GM12872 (cell line): ENCODE measurements around the gene MEF2B.
A peak's percentile ranks its signal among the peaks of the same experiment; 100 is the strongest.

Experiments used
- TF ChIP-seq, protein P1 (sequence below): IDR thresholded peaks from 3 replicates; pipeline ENCODE4 v1.5.1; 2011; ENCODE audit warnings: low read depth, mild to moderate bottlenecking, low read length, moderate library complexity; ENCODE audit not compliant: insufficient read depth

MEF2B gene

DNA sequence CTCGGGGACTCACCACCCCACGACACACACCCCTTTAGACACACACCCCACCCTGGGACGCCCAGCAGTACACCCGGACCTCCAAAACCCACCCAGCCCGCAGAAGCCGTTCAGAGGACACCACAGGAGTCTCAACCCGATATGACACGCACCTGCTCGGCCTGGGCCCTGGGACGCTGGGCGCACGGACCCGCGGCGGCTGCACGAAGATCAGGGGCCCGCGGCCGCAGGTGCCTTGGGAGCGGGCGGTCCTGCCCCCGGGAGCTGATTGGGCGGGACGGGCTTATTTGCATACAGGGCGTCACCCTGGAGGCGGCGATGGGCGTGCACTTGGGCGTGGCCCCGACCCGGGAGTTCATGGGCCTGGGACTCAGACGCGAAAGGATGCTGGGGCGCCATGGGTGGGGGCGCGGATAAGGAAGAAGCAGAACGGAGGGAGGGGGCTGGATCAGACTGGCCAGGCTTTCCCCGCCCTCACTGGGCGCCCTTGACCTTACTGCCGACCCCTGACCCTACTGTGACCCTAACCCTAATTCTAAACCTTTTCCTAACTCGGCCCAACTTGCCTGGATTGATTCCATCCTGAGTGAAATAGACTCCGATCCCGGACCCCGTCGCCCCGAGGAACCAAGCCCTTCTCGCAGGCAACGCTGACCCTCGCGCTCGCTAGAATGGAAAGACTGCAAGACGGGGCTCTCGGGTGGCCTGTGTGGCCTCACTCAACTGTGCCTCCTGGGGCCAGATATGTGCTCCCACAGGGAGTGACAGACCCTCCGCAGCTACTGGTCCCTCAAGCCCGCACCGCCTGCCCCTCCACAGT, at the start of gene MEF2B:
Gene MEF2B, minus strand, starts transcription at position 211 of the 820 bp plus-strand sequence. CDS start 19,528 bp downstream, outside the sequence.
- TF ChIP-seq, protein P1, sequence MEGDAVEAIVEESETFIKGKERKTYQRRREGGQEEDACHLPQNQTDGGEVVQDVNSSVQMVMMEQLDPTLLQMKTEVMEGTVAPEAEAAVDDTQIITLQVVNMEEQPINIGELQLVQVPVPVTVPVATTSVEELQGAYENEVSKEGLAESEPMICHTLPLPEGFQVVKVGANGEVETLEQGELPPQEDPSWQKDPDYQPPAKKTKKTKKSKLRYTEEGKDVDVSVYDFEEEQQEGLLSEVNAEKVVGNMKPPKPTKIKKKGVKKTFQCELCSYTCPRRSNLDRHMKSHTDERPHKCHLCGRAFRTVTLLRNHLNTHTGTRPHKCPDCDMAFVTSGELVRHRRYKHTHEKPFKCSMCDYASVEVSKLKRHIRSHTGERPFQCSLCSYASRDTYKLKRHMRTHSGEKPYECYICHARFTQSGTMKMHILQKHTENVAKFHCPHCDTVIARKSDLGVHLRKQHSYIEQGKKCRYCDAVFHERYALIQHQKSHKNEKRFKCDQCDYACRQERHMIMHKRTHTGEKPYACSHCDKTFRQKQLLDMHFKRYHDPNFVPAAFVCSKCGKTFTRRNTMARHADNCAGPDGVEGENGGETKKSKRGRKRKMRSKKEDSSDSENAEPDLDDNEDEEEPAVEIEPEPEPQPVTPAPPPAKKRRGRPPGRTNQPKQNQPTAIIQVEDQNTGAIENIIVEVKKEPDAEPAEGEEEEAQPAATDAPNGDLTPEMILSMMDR, result no peak

DNA sequence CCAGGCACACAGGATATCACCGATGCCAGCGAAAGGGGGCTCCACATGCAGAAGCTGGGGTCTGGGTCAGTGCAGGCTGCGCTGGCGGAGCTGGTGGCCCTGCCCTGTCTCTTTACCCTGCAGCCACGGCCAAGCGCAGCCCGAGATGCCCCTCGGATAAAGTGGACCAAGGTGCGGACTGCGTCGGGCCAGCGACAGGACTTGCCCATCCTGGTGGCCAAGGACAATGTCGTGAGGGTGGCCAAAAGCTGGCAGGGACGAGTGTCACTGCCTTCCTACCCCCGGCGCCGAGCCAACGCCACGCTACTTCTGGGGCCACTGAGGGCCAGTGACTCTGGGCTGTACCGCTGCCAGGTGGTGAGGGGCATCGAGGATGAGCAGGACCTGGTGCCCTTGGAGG, 48.8 kb upstream of the MEF2B start:
- TF ChIP-seq, protein P1, result no peak

DNA sequence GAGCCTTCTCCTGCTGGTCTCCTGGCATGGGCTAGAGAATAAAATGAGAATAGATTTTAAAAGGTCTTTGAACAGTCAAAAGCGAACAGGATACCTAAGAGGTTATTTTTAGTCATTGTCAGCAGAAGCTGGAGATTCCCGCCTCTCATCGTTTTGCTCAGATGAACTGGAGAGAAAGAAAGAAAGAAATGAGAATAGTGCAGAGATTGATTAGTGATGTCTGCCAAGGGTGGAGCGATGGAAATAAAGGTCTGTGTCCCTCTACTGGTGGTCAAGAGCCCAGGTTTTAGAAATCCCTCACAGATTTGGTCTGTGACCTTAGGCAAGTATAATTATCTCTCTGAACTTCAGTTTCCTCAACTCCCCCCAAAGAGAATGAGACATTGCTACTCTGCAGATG, 47.0 kb upstream of the MEF2B start:
- TF ChIP-seq, protein P1, result peak; percentile 22; the same call in 1 of the 3 replicates

DNA sequence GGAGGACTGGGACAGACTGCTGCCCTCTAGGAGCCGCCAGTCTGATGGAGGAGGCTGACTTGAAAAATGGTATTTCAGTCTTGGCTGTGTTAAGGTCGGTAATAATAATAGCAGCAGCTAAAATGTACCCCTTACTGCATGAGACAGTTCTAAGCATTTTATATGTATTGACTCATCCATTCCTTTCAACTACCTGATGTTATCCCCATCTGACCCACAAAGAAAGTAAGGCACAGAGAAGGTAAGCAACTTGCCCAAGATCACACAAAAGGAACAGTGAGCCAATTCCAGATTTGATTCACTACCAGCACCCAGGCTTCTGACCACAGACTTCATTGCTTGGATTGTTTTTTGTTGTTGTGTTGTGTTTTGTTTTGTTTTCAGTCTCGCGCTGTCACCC, 45.7 kb upstream of the MEF2B start:
- TF ChIP-seq, protein P1, result no peak

DNA sequence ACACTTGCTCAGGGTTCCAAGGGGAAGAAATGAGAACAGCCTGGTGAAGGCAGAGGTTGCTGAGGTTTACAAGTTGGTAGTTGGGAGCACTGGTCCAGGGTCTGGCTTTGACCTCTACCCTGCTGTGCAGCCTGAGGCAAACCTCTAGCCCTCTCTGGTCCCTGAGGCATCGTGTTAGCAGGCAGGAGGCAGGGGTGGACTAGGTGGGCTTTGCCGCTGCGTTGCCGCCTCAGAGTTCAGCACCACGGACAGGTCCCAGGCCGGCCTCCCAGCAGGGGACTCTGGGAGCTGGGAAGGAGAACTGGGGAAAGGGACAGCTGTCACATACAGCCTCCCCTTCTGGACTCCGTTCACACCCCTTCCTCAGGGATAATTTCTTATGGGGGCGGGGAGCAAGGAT, 44.8 kb upstream of the MEF2B start:
- TF ChIP-seq, protein P1, result no peak

DNA sequence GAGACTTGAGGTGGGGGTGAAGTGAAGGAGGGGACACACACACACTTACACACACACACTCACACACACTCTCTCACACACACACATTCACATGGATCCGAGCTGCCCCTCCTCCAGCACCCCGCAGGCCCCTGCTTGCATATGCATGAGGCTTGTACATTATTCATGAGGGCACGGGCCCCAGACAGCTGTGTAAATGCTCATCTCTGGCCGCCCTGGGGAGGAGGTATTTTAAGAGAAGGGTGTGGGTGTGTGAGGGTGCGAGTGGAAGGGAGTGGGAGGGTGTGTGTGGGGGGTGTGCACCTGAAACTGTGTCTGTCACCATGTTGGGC, 44.1 kb upstream of the MEF2B start:
- TF ChIP-seq, protein P1, result no peak

DNA sequence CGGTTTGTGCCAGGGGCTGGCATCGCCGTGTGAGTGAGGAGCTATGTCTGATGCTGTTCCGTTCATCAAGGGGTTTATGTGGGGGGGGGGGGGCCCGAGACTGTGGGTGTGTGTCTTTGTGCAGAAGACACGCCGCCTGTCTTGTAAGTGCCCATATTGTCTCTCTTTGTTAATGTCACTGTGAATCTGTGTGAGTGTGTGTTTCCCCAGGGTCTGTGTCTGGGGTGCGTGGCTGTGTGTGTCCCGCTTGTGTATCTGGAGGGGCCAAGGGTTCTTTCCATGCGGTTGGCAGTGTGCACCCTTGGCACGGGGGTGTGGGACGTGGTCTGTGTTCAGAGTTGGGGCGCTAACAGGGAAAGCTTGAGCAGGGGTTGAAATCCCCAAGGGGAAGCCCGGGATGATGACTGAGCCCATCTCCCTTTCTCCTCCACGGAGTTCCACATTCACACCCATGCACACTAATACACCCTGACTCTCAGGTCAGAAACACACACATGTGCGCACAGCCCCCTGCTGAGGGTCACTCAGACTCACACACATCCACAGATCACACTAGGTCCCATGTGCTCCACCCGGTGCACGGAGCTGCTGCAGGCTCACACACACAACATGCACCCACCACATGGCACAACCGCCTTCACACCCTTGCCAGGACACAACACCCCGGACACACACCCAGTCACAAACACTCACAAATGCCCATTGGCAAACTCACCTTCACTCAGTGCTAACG, 43.5 kb upstream of the MEF2B start:
- TF ChIP-seq, protein P1, result no peak
